GM23248 (cell line): ENCODE measurements around the gene TECTA. TPM values are rescaled to one million over a fixed set of nuclear protein-coding genes. Genes with fewer than 3 reads are reported as not detected.

ENCODE experiments used
- DNase-seq: peaks from one replicate; pipeline ENCODE4 v3.0.0-alpha.2; 2015
- H2AFZ ChIP-seq: fragments of 200-600 bp; sonication (generic); 2 replicates; pipeline ENCODE4 v1.6.1; 2016; ENCODE audit warnings: antibody characterized with exemption
- H3F3A ChIP-seq: fragments of 200-600 bp; sonication (generic); 2 replicates; pipeline ENCODE4 v1.6.1; 2016; ENCODE audit warnings: mild to moderate bottlenecking, antibody characterized with exemption, mixed run types; ENCODE audit not compliant: insufficient read depth
- H3K27ac ChIP-seq: fragments of 200-600 bp; sonication (generic); 2 replicates; pipeline ENCODE4 v1.5.1; 2016; ENCODE audit warnings: mild to moderate bottlenecking
- H3K27me3 ChIP-seq: fragments of 200-600 bp; sonication (generic); replicated peaks from 2 replicates; pipeline ENCODE4 v1.6.1; 2016; ENCODE audit warnings: mild to moderate bottlenecking; ENCODE audit not compliant: insufficient read depth
- H3K36me3 ChIP-seq: fragments of 200-600 bp; sonication (generic); 2 replicates; pipeline ENCODE4 v1.6.1; 2016; ENCODE audit warnings: low read depth, mild to moderate bottlenecking
- H3K4me1 ChIP-seq: fragments of 200-600 bp; sonication (generic); 2 replicates; pipeline ENCODE4 v1.6.1; 2016; ENCODE audit warnings: mild to moderate bottlenecking; ENCODE audit not compliant: insufficient read depth
- H3K4me2 ChIP-seq: fragments of 200-600 bp; sonication (generic); one replicate; pipeline ENCODE4 v1.6.1; 2016; ENCODE audit warnings: mild to moderate bottlenecking; ENCODE audit not compliant: unreplicated experiment
- H3K4me3 ChIP-seq: fragments of 200-600 bp; sonication (generic); 2 replicates; pipeline ENCODE4 v1.5.1; 2016; ENCODE audit warnings: mild to moderate bottlenecking
- H3K79me2 ChIP-seq: fragments of 200-600 bp; sonication (generic); 2 replicates; pipeline ENCODE4 v1.6.1; 2016; ENCODE audit warnings: mild to moderate bottlenecking; ENCODE audit not compliant: insufficient read depth
- H3K9ac ChIP-seq: fragments of 200-600 bp; sonication (generic); 2 replicates; pipeline ENCODE4 v1.6.1; 2016; ENCODE audit warnings: mild to moderate bottlenecking
- H3K9me2 ChIP-seq: fragments of 200-600 bp; sonication (generic); 2 replicates; pipeline ENCODE4 v1.6.1; 2016; ENCODE audit warnings: mixed run types, mild to moderate bottlenecking, moderate library complexity; ENCODE audit not compliant: insufficient read depth
- H3K9me3 ChIP-seq: fragments of 200-600 bp; sonication (generic); one replicate; pipeline ENCODE4 v1.6.1; 2017; ENCODE audit warnings: low read depth
- H4K20me1 ChIP-seq: fragments of 200-600 bp; sonication (generic); 2 replicates; pipeline ENCODE4 v1.6.0; 2016; ENCODE audit not compliant: insufficient read depth
- EZH2 ChIP-seq: fragments of 200-600 bp; sonication (generic); IDR thresholded peaks from 2 replicates; pipeline ENCODE4 v1.6.1; 2018; ENCODE audit warnings: antibody characterized with exemption, mild to moderate bottlenecking; ENCODE audit not compliant: insufficient read depth, poor library complexity, severe bottlenecking
- EZH2phosphoT487 ChIP-seq: fragments of 200-600 bp; sonication (generic); IDR thresholded peaks from 2 replicates; pipeline ENCODE4 v1.6.1; 2018; ENCODE audit warnings: antibody characterized with exemption, moderate library complexity, mild to moderate bottlenecking, low read depth; ENCODE audit not compliant: insufficient read depth
- WGBS, 2 experiments: methylation state at CpG; one replicate each; pipeline ENCODE4 v1.1.6; 2015 to 2017; ENCODE audit warnings: low lambda C conversion rate in 2 of 2, low coverage in 1 of 2; ENCODE audit errors: missing lambda C conversion rate in 2 of 2; 5-methylcytosine and 5-hydroxymethylcytosine counted together
- in situ Hi-C: fragments of 300-500 bp; cut with MboI; formaldehyde crosslinking; loops from 2 replicates; pipeline ENCODE4 v1.15.0; 2020
- polyA plus RNA-seq: library from polyadenylated mRNA; unstranded; fragments of >200 nt; fragmentation: Nextera tagmentation; extraction: Ambion mirVana; gene quantifications from 2 replicates; pipeline ENCODE4 v1.2.1, GENCODE V29; 2016
- total RNA-seq: library from RNA; depleted of rRNA; stranded (reverse); fragments of >200 nt; shearing (Covaris generic); gene quantifications from 2 replicates; pipeline ENCODE4 v1.2.3, GENCODE V29; 2014

Gene TECTA
- total and polyA plus RNA-seq, 2 experiments from 2014 or later: under 0.01 to 0.08 TPM

DNA sequence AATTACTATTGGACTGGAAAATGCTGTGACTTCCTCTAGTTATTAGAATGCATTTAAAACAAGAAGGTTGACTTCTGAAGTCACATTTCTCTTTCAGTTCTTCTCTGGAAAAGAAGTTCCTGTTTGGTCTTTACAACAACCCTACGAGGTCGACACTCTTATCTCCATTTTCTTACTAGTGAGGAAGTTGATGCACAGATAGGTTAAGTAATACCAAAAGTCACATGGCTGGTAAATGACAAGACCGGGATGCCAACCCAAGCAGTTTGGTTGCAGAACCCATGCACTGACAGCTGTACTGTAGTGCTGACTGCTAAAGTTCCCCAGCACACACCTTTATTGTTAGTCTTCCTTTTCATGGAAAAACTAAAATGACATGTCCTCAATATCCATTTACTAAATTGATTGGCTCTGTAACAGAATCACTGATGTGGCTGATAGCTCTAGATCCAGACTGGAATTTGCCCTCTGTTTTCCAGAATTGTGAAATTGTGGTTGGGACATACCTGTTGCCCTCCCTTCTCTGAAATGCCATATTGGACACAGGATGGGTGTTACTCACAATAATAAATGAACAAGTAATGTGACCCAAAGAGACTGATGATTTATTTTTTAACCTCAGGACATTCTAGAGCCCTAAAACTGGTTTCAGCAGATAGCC is 9.4 kb upstream of the TECTA start:
- DNase-seq: no peak
- H3K9me3 ChIP-seq: no peaks in the 10 kb centered on the region
- no peak overlapping the region for H2AFZ ChIP-seq
- no peaks in the 10 kb centered on the region for H3K27me3 ChIP-seq
- H3K4me3 ChIP-seq: no peak overlapping the region
- no peaks in the 10 kb centered on the region for H3F3A ChIP-seq
- in situ Hi-C loops: no loop called here
- no peak overlapping the region for H3K9ac ChIP-seq
- TF ChIP-seq EZH2 (no peak), EZH2phosphoT487 (no peak)
- no peak overlapping the region for H3K27ac ChIP-seq
- H3K9me2 ChIP-seq: no peaks in the 10 kb centered on the region
- no peaks in the 10 kb centered on the region for H4K20me1 ChIP-seq
- no peaks in the 10 kb centered on the region for H3K79me2 ChIP-seq
- whole genome bisulfite sequencing, 2 experiments: 87 to 95% methylated on average over 3 of the region's 3 CpGs
- no peak overlapping the region for H3K4me2 ChIP-seq
- H3K4me1 ChIP-seq: peaks cover 3% of the 10 kb centered on the region; the same call in 1 of the 2 replicates
- H3K36me3 ChIP-seq: peaks cover 13% of the 10 kb centered on the region

DNA sequence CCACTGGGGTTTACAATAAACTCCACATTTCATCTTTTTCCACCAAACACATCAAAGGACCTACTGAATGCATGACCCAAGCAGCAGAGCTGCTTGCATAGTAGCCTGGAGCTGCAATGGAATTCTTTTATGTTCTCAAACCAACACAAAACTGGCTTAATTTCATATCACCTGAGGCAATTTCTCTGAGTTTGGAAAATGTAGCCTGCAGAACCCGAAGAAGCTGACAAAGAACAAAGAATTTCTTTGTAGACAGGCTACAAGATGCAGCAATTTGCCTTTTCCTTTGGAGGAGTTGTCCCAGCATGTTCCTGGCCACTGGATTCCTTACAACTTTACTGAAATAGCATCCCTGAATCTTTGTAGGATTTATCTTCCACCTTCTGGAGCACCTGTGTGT is 5.5 kb upstream of the TECTA start:
- Histone ChIP-seq H3K27me3 (no peaks in the 10 kb centered on the region), H3F3A (no peaks in the 10 kb centered on the region), H3K36me3 (peaks cover 6% of the 10 kb centered on the region), H3K79me2 (no peaks in the 10 kb centered on the region), H3K27ac (no peak overlapping the region), H2AFZ (no peak overlapping the region), H3K4me3 (no peak overlapping the region), H4K20me1 (no peaks in the 10 kb centered on the region), H3K4me2 (no peak overlapping the region), H3K9me3 (no peaks in the 10 kb centered on the region), H3K9ac (no peak overlapping the region), H3K9me2 (no peaks in the 10 kb centered on the region), H3K4me1 (0 out of 2 replicates have a peak, but pooled peaks cover 4% of the 10 kb centered on the region)
- DNase-seq: no peak
- TF ChIP-seq EZH2 (no peak), EZH2phosphoT487 (no peak)
- in situ Hi-C loops: no loop called here
- 30 to 32% methylated on average over 1 of the region's 1 CpG for WGBS, 2 experiments

DNA sequence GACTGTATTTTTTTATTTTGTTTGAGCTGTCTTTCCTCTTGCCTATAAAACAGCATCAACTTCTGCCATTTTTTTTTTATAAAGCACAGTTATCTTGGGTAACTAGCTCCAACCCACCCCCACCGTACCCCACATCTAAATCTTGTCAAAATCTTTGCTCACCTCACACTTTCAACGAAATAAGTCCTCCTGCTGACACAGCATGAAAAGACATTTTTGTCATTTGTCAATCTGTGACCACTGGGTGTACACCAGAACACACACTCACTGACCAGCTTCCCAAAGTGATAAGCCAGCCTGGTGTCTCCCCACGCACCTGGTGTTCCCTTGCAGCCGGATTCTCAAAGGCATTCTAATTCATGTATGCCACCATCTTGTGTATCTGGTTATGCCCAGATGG is 1.7 kb upstream of the TECTA start:
- H2AFZ ChIP-seq: no peak overlapping the region
- H3K9me3 ChIP-seq: no peaks in the 10 kb centered on the region
- no peak overlapping the region for H3K9ac ChIP-seq
- no peaks in the 10 kb centered on the region for H3K36me3 ChIP-seq
- no peak overlapping the region for H3K4me3 ChIP-seq
- H4K20me1 ChIP-seq: no peaks in the 10 kb centered on the region
- no peaks in the 10 kb centered on the region for H3K79me2 ChIP-seq
- no peak for DNase-seq
- H3K4me2 ChIP-seq: no peak overlapping the region
- H3K27me3 ChIP-seq: no peaks in the 10 kb centered on the region
- no peaks in the 10 kb centered on the region for H3K9me2 ChIP-seq
- TF ChIP-seq EZH2phosphoT487 (no peak), EZH2 (no peak)
- H3K27ac ChIP-seq: no peak overlapping the region
- 85 to 86% methylated on average over 4 of the region's 4 CpGs for WGBS, 2 experiments
- no peaks in the 10 kb centered on the region for H3F3A ChIP-seq
- in situ Hi-C loops: no loop called here
- H3K4me1 ChIP-seq: 0 out of 2 replicates have a peak, but pooled peaks cover 4% of the 10 kb centered on the region

DNA sequence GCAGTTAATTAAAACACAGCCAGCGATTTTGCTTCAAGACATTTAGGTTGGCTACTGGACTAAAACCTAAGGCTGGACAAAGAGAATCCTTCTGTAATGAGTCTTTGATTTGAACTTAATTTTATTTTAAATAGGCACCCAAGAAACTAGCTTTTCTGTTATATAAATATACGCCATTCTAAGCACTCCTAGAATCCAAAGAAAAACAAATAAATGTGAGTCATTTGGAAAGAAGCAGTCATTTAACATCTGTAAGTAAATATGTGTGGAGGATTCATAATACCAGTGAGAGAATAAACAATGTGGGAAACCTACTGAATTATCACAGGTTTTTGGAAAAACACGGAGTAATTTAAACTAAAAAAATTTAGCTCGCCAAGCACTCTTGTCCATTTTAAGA is 1.2 kb upstream of the TECTA start:
- Histone ChIP-seq H3K36me3 (no peaks in the 10 kb centered on the region), H3K27me3 (no peaks in the 10 kb centered on the region), H3F3A (no peaks in the 10 kb centered on the region), H3K4me1 (0 out of 2 replicates have a peak, but pooled peaks cover 4% of the 10 kb centered on the region), H3K9ac (no peak overlapping the region), H4K20me1 (no peaks in the 10 kb centered on the region), H3K4me3 (no peak overlapping the region), H3K9me3 (no peaks in the 10 kb centered on the region), H3K4me2 (no peak overlapping the region), H3K9me2 (no peaks in the 10 kb centered on the region), H2AFZ (no peak overlapping the region), H3K27ac (no peak overlapping the region), H3K79me2 (no peaks in the 10 kb centered on the region)
- TF ChIP-seq EZH2phosphoT487: no peak
- TF ChIP-seq EZH2: no peak
- DNase-seq: peak; percentile 50
- 17% methylated on average over 4 of the region's 4 CpGs for WGBS, 2 experiments
- in situ Hi-C loops: loop anchor here (25.0 kb wide), 1 partner anchor 588 kb away; the partner anchor contains the start of gene GRIK4
